Stimulated activated CD8-positive, alpha-beta memory T cell treated with anti-CD3 and anti-CD28 coated beads, Interleukin-15, amount 100 ng/mL, for 4 hours (primary cell): Measurements from ENCODE around the gene OR2S2.
A peak's percentile ranks its signal among the peaks of the same experiment; 100 is the strongest.
"Not testable (repeated sequence)": the region's sequence is repeated elsewhere in the genome, so short reads cannot be mapped to it uniquely, and the experiment has no call there.

Experiments used
- DNase-seq, 2 donors: peaks; one replicate each; pipeline ENCODE4 v3.0.0-alpha.2; 2020; ENCODE audit warnings: low read depth in 2 of 2

OR2S2 gene

GRCh38 chr9:35962126-35962906 lies 4.4 kb upstream of the OR2S2 start:
- DNase-seq = no peak

- no peak for DNase-seq
Observed at GRCh38 chr9:35960039-35960655, 2.2 kb upstream of the OR2S2 start.

GRCh38 chr9:35956651-35957050 lies 1.3 kb downstream of the OR2S2 start:
- no peak for DNase-seq

GRCh38 chr9:35954942-35955546 lies 2.9 kb downstream of the OR2S2 start:
- DNase-seq = peak in 1 of 2 donors; percentile 37

GRCh38 chr9:35952526-35953191 lies 5.3 kb downstream of the OR2S2 start:
- DNase-seq = no peak

GRCh38 chr9:35951736-35952135 lies 6.2 kb downstream of the OR2S2 start:
- DNase-seq = no peak

- no peak for DNase-seq
Observed at GRCh38 chr9:35948901-35949318, 9.0 kb downstream of the OR2S2 start.

- DNase-seq = no peak
Observed at GRCh38 chr9:35948451-35948850, 9.5 kb downstream of the OR2S2 start.

GRCh38 chr9:35945341-35946018 lies 12.5 kb downstream of the OR2S2 start:
- peak; percentile 5 to 25 for DNase-seq

- DNase-seq = no peak
Observed at GRCh38 chr9:35944841-35945240, 13.1 kb downstream of the OR2S2 start.

- DNase-seq = no peak
Observed at GRCh38 chr9:35944173-35944572, 13.8 kb downstream of the OR2S2 start.

GRCh38 chr9:35942286-35942685 lies 15.7 kb downstream of the OR2S2 start:
- DNase-seq = no peak

- no peak for DNase-seq
Observed at GRCh38 chr9:35940458-35941407, 17.2 kb downstream of the OR2S2 start.

- DNase-seq = no peak
Observed at GRCh38 chr9:35939679-35940250, 18.2 kb downstream of the OR2S2 start.

- no peak for DNase-seq
Observed at GRCh38 chr9:35938474-35939356, 19.2 kb downstream of the OR2S2 start.

- DNase-seq = no peak
Observed at GRCh38 chr9:35937227-35937626, 20.7 kb downstream of the OR2S2 start.

GRCh38 chr9:35935755-35936509 lies 22.0 kb downstream of the OR2S2 start:
- DNase-seq = no peak

- no peak for DNase-seq
Observed at GRCh38 chr9:35935261-35935660, 22.7 kb downstream of the OR2S2 start.

- not testable (repeated sequence) for DNase-seq
Observed at GRCh38 chr9:35934069-35934468, 23.9 kb downstream of the OR2S2 start.
